HepG2 (cell line): Measurements from ENCODE around the gene EYA2. TPM values are rescaled to one million over a fixed set of nuclear protein-coding genes. Genes with fewer than 3 reads are reported as not detected.

ENCODE experiments used
- JDP2 ChIP-seq: sonication (generic); formaldehyde crosslinking; IDR thresholded peaks from 2 replicates; pipeline ENCODE4 v1.8.1; 2022; ENCODE audit warnings: missing genetic modification reagents, borderline replicate concordance
- KDM5B ChIP-seq: sonication (generic); formaldehyde crosslinking; IDR thresholded peaks from 2 replicates; pipeline ENCODE4 v1.4.0; 2020; ENCODE audit warnings: missing genetic modification reagents, mild to moderate bottlenecking, borderline replicate concordance
- MAFK ChIP-seq, 2 experiments: IDR thresholded peaks in 1 of 2; conservative IDR thresholded peaks in 1 of 2; 2 replicates each; pipeline ENCODE4 v1.6.1; 2011; ENCODE audit warnings: improper control_type of control experiment in 2 of 2, low read length in 2 of 2
- MEIS1 ChIP-seq: sonication (generic); formaldehyde crosslinking; IDR thresholded peaks from 2 replicates; pipeline ENCODE4 v1.9.0; 2021; ENCODE audit warnings: mild to moderate bottlenecking, missing genetic modification reagents, moderate library complexity, borderline replicate concordance
- MYNN ChIP-seq: sonication (generic); formaldehyde crosslinking; IDR thresholded peaks from 2 replicates; pipeline ENCODE4 v1.4.0; 2020; ENCODE audit warnings: mild to moderate bottlenecking, low read depth, missing genetic modification reagents
- NCOA5 ChIP-seq: sonication (generic); formaldehyde crosslinking; IDR thresholded peaks from 2 replicates; pipeline ENCODE4 v1.4.0; 2020; ENCODE audit warnings: missing genetic modification reagents
- ONECUT2 ChIP-seq: sonication (generic); formaldehyde crosslinking; IDR thresholded peaks from 2 replicates; pipeline ENCODE4 v1.4.0; 2020; ENCODE audit warnings: missing genetic modification reagents
- PHF20 ChIP-seq: sonication (generic); formaldehyde crosslinking; IDR thresholded peaks from 2 replicates; pipeline ENCODE4 v1.5.0; 2020; ENCODE audit warnings: mild to moderate bottlenecking, missing genetic modification reagents
- POLR2AphosphoS5 ChIP-seq: IDR thresholded peaks from 2 replicates; pipeline ENCODE4 v1.6.1; 2012; ENCODE audit warnings: low read depth, low read length
- RFX5 ChIP-seq: IDR thresholded peaks from 2 replicates; pipeline ENCODE4 v1.6.1; 2011; ENCODE audit warnings: low read depth, low read length, improper control_type of control experiment
- SMARCE1 ChIP-seq: fragments of 450-650 bp; IDR thresholded peaks from 2 replicates; pipeline ENCODE4 v1.6.1; 2017; ENCODE audit warnings: borderline replicate concordance
- ZC3H4 ChIP-seq: sonication (generic); formaldehyde crosslinking; IDR thresholded peaks from 2 replicates; pipeline ENCODE4 v1.4.0; 2020; ENCODE audit warnings: missing genetic modification reagents, borderline replicate concordance
- ZFP62 ChIP-seq: sonication (generic); formaldehyde crosslinking; IDR thresholded peaks from 2 replicates; pipeline ENCODE4 v1.4.0; 2020; ENCODE audit warnings: missing genetic modification reagents
- ZFP91 ChIP-seq: sonication (generic); formaldehyde crosslinking; IDR thresholded peaks from 2 replicates; pipeline ENCODE4 v1.9.0; 2022; ENCODE audit warnings: missing genetic modification reagents, mild to moderate bottlenecking, borderline replicate concordance
- ZFYVE20 ChIP-seq: sonication (generic); formaldehyde crosslinking; IDR thresholded peaks from 2 replicates; pipeline ENCODE4 v1.8.0; 2023; ENCODE audit warnings: low read depth, mild to moderate bottlenecking, moderate library complexity, missing genetic modification reagents, borderline replicate concordance
- ZNF12 ChIP-seq: sonication (generic); formaldehyde crosslinking; IDR thresholded peaks from 2 replicates; pipeline ENCODE4 v1.5.0; 2020; ENCODE audit warnings: missing genetic modification reagents
- ZNF431 ChIP-seq: sonication (generic); formaldehyde crosslinking; IDR thresholded peaks from 2 replicates; pipeline ENCODE4 v1.9.0; 2022; ENCODE audit warnings: missing genetic modification reagents, low read depth, mild to moderate bottlenecking, borderline replicate concordance
- polyA plus RNA-seq, 8 experiments: library from polyadenylated mRNA; depleted of rRNA in 3 of 8; stranded (reverse) in 7 of 8; unstranded in 1 of 8; fragments of >200 nt; fragmentation: Illumina TruSeq in 4 of 8; extraction: Trizol in 4 of 8; gene quantifications; 2 replicates each; pipeline versions ENCODE4 v1.2.1 to v1.2.3, GENCODE V29; 2011 to 2016; ENCODE audit warnings: low read depth in 4 of 8, missing spikeins in 1 of 8, mixed read lengths in 1 of 8; ENCODE audit not compliant: insufficient read depth in 1 of 8
- total RNA-seq, 5 experiments: library from RNA; depleted of rRNA; stranded (reverse); fragments of >200 nt; fragmentation: Illumina TruSeq; extraction: Trizol; gene quantifications; 2 replicates each; pipeline ENCODE4 v1.2.3, GENCODE V29; 2016; ENCODE audit warnings: low read depth in 1 of 5
- TF ChIP-seq, protein P1 (sequence below): sonication (generic); formaldehyde crosslinking; IDR thresholded peaks from 2 replicates; pipeline ENCODE4 v1.4.0; 2020; ENCODE audit warnings: missing genetic modification reagents, mild to moderate bottlenecking, borderline replicate concordance
- TF ChIP-seq, protein P2 (sequence below): sonication (generic); formaldehyde crosslinking; conservative IDR thresholded peaks from 2 replicates; pipeline ENCODE4 v1.4.0; 2020; ENCODE audit warnings: missing genetic modification reagents
- TF ChIP-seq, protein P3 (sequence below): sonication (generic); formaldehyde crosslinking; IDR thresholded peaks from 2 replicates; pipeline ENCODE4 v1.4.0; 2020; ENCODE audit warnings: mild to moderate bottlenecking, missing genetic modification reagents

EYA2 gene
- total and polyA plus RNA-seq, 2 of the 13 experiments (the other 11 are each of a cell fraction or from before 2014, with no cell fraction given), result not detected

- no peak for TF ChIP-seq MYNN (CRISPR knock-in tag)
- no peak for TF ChIP-seq SMARCE1
- TF ChIP-seq JDP2, result no peak
- peak; percentile 48; the same call in 1 of the 2 replicates for TF ChIP-seq ONECUT2 (CRISPR knock-in tag)
- peak; percentile 86; the same call in 1 of the 2 replicates for TF ChIP-seq ZFP91
- peak; percentile 37; the same call in 1 of the 2 replicates for TF ChIP-seq PHF20 (CRISPR knock-in tag)
- no peak; the same call in 1 of the 2 replicates for TF ChIP-seq MEIS1 (CRISPR knock-in tag)
- TF ChIP-seq MAFK (conservative IDR thresholded peaks at IDR 0.05 in 1 of 2, IDR thresholded peaks at IDR 0.05 in 1 of 2; ENCODE audit: low read length in 2 of 2), result peak; percentile 21 to 25; a peak in 2 of 4 replicates
- TF ChIP-seq, protein P1, sequence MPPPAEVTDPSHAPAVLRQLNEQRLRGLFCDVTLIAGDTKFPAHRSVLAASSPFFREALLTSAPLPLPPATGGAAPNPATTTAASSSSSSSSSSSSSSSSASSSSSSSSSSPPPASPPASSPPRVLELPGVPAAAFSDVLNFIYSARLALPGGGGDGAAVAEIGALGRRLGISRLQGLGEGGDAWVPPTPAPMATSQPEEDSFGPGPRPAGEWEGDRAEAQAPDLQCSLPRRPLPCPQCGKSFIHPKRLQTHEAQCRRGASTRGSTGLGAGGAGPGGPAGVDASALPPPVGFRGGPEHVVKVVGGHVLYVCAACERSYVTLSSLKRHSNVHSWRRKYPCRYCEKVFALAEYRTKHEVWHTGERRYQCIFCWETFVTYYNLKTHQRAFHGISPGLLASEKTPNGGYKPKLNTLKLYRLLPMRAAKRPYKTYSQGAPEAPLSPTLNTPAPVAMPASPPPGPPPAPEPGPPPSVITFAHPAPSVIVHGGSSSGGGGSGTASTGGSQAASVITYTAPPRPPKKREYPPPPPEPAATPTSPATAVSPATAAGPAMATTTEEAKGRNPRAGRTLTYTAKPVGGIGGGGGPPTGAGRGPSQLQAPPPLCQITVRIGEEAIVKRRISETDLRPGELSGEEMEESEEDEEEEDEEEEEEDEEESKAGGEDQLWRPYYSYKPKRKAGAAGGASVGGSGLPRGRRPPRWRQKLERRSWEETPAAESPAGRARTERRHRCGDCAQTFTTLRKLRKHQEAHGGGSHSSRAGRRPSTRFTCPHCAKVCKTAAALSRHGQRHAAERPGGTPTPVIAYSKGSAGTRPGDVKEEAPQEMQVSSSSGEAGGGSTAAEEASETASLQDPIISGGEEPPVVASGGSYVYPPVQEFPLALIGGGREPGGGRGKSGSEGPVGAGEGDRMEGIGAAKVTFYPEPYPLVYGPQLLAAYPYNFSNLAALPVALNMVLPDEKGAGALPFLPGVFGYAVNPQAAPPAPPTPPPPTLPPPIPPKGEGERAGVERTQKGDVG (CRISPR knock-in tag), result no peak
- TF ChIP-seq ZNF431 (CRISPR knock-in tag), result peak; percentile 56; the same call in 1 of the 2 replicates
- TF ChIP-seq, protein P2, sequence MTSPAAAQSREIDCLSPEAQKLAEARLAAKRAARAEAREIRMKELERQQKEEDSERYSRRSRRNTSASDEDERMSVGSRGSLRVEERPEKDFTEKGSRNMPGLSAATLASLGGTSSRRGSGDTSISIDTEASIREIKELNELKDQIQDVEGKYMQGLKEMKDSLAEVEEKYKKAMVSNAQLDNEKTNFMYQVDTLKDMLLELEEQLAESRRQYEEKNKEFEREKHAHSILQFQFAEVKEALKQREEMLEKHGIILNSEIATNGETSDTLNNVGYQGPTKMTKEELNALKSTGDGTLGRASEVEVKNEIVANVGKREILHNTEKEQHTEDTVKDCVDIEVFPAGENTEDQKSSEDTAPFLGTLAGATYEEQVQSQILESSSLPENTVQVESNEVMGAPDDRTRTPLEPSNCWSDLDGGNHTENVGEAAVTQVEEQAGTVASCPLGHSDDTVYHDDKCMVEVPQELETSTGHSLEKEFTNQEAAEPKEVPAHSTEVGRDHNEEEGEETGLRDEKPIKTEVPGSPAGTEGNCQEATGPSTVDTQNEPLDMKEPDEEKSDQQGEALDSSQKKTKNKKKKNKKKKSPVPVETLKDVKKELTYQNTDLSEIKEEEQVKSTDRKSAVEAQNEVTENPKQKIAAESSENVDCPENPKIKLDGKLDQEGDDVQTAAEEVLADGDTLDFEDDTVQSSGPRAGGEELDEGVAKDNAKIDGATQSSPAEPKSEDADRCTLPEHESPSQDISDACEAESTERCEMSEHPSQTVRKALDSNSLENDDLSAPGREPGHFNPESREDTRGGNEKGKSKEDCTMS (CRISPR knock-in tag), result no peak; the same call in 1 of the 2 replicates
- 0 out of 2 replicates have a peak, but pooled peaks have one; percentile 36 for TF ChIP-seq ZNF12 (CRISPR knock-in tag)
- no peak for TF ChIP-seq RFX5
- TF ChIP-seq, protein P3, sequence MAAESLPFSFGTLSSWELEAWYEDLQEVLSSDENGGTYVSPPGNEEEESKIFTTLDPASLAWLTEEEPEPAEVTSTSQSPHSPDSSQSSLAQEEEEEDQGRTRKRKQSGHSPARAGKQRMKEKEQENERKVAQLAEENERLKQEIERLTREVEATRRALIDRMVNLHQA (CRISPR knock-in tag), result 0 out of 2 replicates have a peak, but pooled peaks have one; percentile 62
- TF ChIP-seq KDM5B, result peak; percentile 72; the same call in 1 of the 2 replicates
- no peak for TF ChIP-seq NCOA5 (CRISPR knock-in tag)
- TF ChIP-seq ZFYVE20, result no peak
- TF ChIP-seq ZC3H4, result no peak
- no peak for TF ChIP-seq ZFP62
- TF ChIP-seq POLR2AphosphoS5, result no peak
Observed at GRCh38 chr20:47196091-47197081, 301.7 kb downstream of the EYA2 start (continued).
